HUES64 (cell line): ENCODE results near the gene GPD1.

Source experiments
- H3K27ac ChIP-seq: 2 replicates; pipeline ENCODE4 v1.7.0; 2013; ENCODE audit warnings: low read depth, low read length, inconsistent platforms
- H3K27me3 ChIP-seq: 2 replicates; pipeline ENCODE4 v1.6.1; 2013; ENCODE audit warnings: mild to moderate bottlenecking, low read length; ENCODE audit not compliant: insufficient read depth
- H3K36me3 ChIP-seq: 2 replicates; pipeline ENCODE4 v1.6.1; 2013; ENCODE audit warnings: mild to moderate bottlenecking, low read length; ENCODE audit not compliant: insufficient read depth
- H3K4me1 ChIP-seq: 2 replicates; pipeline ENCODE4 v1.6.1; 2013; ENCODE audit warnings: mild to moderate bottlenecking, low read length, moderate library complexity; ENCODE audit not compliant: insufficient read depth
- H3K4me3 ChIP-seq: 2 replicates; pipeline ENCODE4 v1.5.1; 2013; ENCODE audit warnings: mild to moderate bottlenecking, low read length, moderate library complexity
- H3K9ac ChIP-seq: 2 replicates; pipeline ENCODE4 v1.6.1; 2013; ENCODE audit warnings: mild to moderate bottlenecking, low read depth, low read length
- H3K9me3 ChIP-seq: 2 replicates; pipeline ENCODE4 v1.6.1; 2013; ENCODE audit warnings: low read depth, low read length; ENCODE audit not compliant: insufficient read depth
- WGBS: fragments of 150-250, 120-280 bp; methylation state at CpG from one replicate; pipeline ENCODE4 v1.1.7; 2013; ENCODE audit warnings: missing lambda C conversion rate; 5-methylcytosine and 5-hydroxymethylcytosine counted together

The GPD1 gene

DNA sequence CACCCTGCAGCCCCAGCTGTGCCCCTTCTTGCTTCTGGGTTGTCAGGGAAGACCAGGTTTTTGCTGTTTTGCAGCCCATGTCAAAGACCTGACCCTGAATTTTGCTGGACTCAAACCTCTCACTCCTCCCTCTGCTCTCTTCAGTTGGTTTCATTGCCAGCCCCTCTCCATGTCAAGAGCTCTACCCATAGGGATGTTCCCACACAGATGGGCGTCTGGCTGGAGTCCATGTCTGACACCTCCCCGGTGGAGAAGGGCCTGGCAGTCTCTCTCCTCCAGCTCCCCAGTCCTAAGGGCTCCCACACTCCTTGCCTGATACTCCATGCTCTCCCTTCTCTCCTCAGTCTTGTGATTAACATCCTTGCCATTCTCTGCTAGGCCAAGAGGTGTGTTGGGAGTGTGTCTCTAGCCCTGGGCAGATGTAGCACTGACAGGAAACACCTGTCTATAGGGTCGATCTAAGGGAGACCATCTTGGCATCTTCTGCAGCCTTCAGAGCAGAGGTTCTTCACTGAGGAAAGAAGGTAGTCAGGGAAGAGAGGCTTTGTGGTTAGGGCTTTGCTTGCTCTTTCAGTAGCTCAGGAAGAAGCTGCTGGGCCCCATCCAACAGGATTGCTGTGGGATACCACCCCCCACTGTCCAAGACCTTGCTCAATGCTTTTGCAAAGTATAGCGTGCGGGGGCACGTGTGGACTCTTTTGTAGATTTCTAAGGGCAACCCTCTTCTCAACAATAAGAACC lies 41.7 kb upstream of the GPD1 start:
- Histone ChIP-seq H3K4me3 (no peak overlapping the region), H3K36me3 (no peaks in the 10 kb centered on the region)

GRCh38 chr12:50062728-50063460 lies 40.9 kb upstream of the GPD1 start:
- Histone ChIP-seq H3K27ac (no peak overlapping the region), H3K4me1 (peaks cover 6% of the 10 kb centered on the region; the same call in 1 of the 2 replicates), H3K9ac (no peak overlapping the region), H3K4me3 (no peak overlapping the region), H3K27me3 (peaks cover 51% of the 10 kb centered on the region), H3K36me3 (no peaks in the 10 kb centered on the region), H3K9me3 (no peaks in the 10 kb centered on the region)
- 92% methylated on average over 4 of the region's 5 CpGs for WGBS

More for the DNA sequence above, 41.7 kb upstream of the GPD1 start:
- Histone ChIP-seq H3K27ac (no peak overlapping the region), H3K4me1 (peaks cover 6% of the 10 kb centered on the region; the same call in 1 of the 2 replicates), H3K9ac (no peak overlapping the region), H3K9me3 (no peaks in the 10 kb centered on the region), H3K27me3 (peaks cover 58% of the 10 kb centered on the region)
- 80% methylated on average over 6 of the region's 6 CpGs for WGBS

DNA sequence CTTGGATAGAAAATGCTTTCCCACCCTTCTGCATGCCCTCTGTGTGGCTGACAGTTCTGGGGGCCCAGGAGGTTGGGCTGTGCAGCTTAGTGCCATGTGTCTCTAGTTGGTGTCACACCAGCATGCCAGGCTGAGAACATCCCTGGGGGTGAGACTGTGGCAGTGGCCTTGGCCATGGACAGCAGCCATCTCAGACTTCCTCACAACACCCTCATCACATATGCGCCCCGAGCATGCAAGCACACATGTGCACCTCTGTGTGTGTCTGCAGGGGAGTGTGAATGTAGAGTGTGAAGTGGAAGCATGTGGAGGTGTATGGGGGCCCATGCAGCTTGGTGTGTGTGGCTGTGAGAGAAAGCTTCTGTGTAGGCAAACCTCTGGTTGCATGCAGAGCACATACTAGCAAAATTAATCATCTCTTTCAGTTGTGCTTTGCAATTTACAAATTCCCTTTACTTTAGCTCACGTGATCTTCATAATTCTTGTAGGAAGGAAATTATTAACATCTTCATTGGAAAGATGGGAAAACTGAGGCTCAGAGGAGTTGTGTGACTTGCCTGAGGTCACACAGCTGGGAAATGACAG lies 38.0 kb upstream of the GPD1 start:
- Histone ChIP-seq H3K4me3 (no peak overlapping the region), H3K9me3 (no peaks in the 10 kb centered on the region), H3K27me3 (peaks cover 22% of the 10 kb centered on the region), H3K27ac (peak overlapping the region; percentile 36; the same call in 1 of the 2 replicates), H3K4me1 (peaks cover 6% of the 10 kb centered on the region; the same call in 1 of the 2 replicates), H3K9ac (no peak overlapping the region), H3K36me3 (no peaks in the 10 kb centered on the region)
- 95% methylated on average over 3 of the region's 3 CpGs for WGBS

DNA sequence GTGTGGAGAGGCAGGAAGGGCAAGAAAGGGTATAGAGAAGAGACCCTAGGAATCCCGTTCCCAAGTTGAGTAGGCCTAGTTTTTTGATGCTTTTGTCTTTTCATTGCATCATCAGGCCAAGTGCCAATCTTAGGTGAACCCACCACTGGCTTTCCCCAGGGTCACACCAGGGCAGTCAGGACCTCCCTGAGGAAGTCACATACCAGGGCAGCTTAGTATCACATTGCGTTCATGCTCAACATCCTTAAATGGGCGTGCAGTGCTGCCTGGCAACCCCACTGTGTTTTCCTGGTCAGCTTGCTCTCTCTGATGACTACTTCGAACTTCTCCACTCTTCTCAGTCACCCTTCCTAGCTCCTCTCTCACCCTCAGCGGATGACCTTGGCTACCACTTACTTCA lies 37.4 kb upstream of the GPD1 start:
- H3K36me3 ChIP-seq = no peaks in the 10 kb centered on the region
- no peak overlapping the region for H3K4me3 ChIP-seq
- H3K27ac ChIP-seq = peak overlapping the region; percentile 36; the same call in 1 of the 2 replicates
- H3K9me3 ChIP-seq = no peaks in the 10 kb centered on the region
- peaks cover 16% of the 10 kb centered on the region for H3K27me3 ChIP-seq
- H3K9ac ChIP-seq = no peak overlapping the region
- peaks cover 6% of the 10 kb centered on the region; the same call in 1 of the 2 replicates for H3K4me1 ChIP-seq
- WGBS = 64% methylated on average over 5 of the region's 5 CpGs

- H3K4me1 ChIP-seq = peaks cover 16% of the 10 kb centered on the region
- WGBS = 99% methylated on average over 5 of the region's 5 CpGs
Measured at GRCh38 chr12:50069069-50069468, 34.7 kb upstream of the GPD1 start.

DNA sequence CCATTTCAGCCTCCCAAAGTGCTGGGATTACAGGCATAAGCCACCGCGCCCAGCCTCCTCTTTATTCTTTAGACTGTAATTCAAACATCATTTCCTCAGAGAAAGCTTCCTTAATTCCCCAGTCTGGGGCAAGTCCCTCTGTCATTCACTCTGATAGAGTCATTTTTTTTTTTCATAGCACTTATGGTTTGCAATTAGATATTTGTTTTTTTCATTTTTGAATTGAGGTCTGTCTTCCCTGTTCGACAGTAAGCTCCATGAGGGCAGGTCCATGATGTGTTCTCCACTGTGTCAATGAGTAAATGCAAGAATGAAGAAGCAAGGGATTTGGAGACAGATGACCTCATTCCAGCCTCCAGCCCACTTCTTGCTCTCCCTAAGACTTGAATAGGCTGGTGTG lies 34.3 kb upstream of the GPD1 start:
- Histone ChIP-seq H3K27ac (no peak overlapping the region), H3K4me3 (no peak overlapping the region), H3K4me1 (peaks cover 16% of the 10 kb centered on the region), H3K9me3 (no peaks in the 10 kb centered on the region), H3K27me3 (no peaks in the 10 kb centered on the region), H3K36me3 (no peaks in the 10 kb centered on the region), H3K9ac (no peak overlapping the region)
- 94% methylated on average over 3 of the region's 3 CpGs for WGBS

More at GRCh38 chr12:50069069-50069468, 34.7 kb upstream of the GPD1 start:
- Histone ChIP-seq H3K27ac (no peak overlapping the region), H3K36me3 (no peaks in the 10 kb centered on the region), H3K27me3 (no peaks in the 10 kb centered on the region), H3K9me3 (no peaks in the 10 kb centered on the region), H3K9ac (no peak overlapping the region), H3K4me3 (no peak overlapping the region)

GRCh38 chr12:50070314-50071060 lies 33.3 kb upstream of the GPD1 start:
- no peak overlapping the region for H3K9ac ChIP-seq
- no peaks in the 10 kb centered on the region for H3K27me3 ChIP-seq
- WGBS = 63% methylated on average over 9 of the region's 9 CpGs
- no peak overlapping the region for H3K4me3 ChIP-seq
- H3K9me3 ChIP-seq = no peaks in the 10 kb centered on the region
- no peak overlapping the region for H3K27ac ChIP-seq
- no peaks in the 10 kb centered on the region for H3K36me3 ChIP-seq
- H3K4me1 ChIP-seq = peaks cover 16% of the 10 kb centered on the region

GRCh38 chr12:50072198-50072907 lies 31.5 kb upstream of the GPD1 start:
- Histone ChIP-seq H3K4me1 (peaks cover 10% of the 10 kb centered on the region), H3K36me3 (no peaks in the 10 kb centered on the region), H3K9ac (no peak overlapping the region), H3K9me3 (no peaks in the 10 kb centered on the region), H3K27me3 (no peaks in the 10 kb centered on the region), H3K27ac (no peak overlapping the region), H3K4me3 (no peak overlapping the region)
- 50% methylated on average over 10 of the region's 10 CpGs for WGBS

GRCh38 chr12:50073206-50073605 lies 30.6 kb upstream of the GPD1 start:
- Histone ChIP-seq H3K27ac (no peak overlapping the region), H3K4me3 (no peak overlapping the region), H3K27me3 (no peaks in the 10 kb centered on the region), H3K9ac (no peak overlapping the region), H3K9me3 (no peaks in the 10 kb centered on the region), H3K4me1 (peaks cover 10% of the 10 kb centered on the region), H3K36me3 (no peaks in the 10 kb centered on the region)
- WGBS = 85% methylated on average over 7 of the region's 7 CpGs

DNA sequence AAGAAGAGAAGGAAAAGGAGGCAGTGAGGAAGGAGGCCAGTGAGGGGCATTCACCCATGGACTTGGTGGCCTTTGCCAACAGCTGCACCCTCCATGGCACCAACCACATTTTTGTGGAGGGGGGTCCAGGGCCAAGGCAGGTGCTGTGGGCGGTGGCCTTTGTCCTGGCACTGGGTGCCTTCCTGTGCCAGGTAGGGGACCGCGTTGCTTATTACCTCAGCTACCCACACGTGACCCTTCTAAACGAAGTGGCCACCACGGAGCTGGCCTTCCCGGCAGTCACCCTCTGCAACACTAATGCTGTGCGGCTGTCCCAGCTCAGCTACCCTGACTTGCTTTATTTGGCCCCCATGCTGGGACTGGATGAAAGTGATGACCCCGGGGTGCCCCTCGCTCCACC lies 30.1 kb upstream of the GPD1 start:
- WGBS = 87% methylated on average over 10 of the region's 10 CpGs
- Histone ChIP-seq H3K36me3 (no peaks in the 10 kb centered on the region), H3K27ac (no peak overlapping the region), H3K9ac (no peak overlapping the region), H3K9me3 (no peaks in the 10 kb centered on the region), H3K27me3 (no peaks in the 10 kb centered on the region), H3K4me1 (peaks cover 10% of the 10 kb centered on the region), H3K4me3 (no peak overlapping the region)
